OCI-LY3 (cell line): ENCODE measurements around the gene APOM.

Experiments
- EZH2phosphoT487 ChIP-seq: fragments of 200-600 bp; shearing (Covaris generic); IDR thresholded peaks from 2 replicates; pipeline ENCODE4 v1.6.1; 2018; ENCODE audit warnings: antibody characterized with exemption, mixed run types, low read depth
- TF ChIP-seq, protein P1 (sequence below): fragments of 200-600, 300-600 bp; sonication (generic); IDR thresholded peaks from 2 replicates; pipeline ENCODE4 v1.5.1; 2014; ENCODE audit warnings: antibody characterized with exemption, low read length, low read depth

GRCh38 chr6:31617010-31617409 is 38.7 kb upstream of the APOM start:
- TF ChIP-seq, protein P1, sequence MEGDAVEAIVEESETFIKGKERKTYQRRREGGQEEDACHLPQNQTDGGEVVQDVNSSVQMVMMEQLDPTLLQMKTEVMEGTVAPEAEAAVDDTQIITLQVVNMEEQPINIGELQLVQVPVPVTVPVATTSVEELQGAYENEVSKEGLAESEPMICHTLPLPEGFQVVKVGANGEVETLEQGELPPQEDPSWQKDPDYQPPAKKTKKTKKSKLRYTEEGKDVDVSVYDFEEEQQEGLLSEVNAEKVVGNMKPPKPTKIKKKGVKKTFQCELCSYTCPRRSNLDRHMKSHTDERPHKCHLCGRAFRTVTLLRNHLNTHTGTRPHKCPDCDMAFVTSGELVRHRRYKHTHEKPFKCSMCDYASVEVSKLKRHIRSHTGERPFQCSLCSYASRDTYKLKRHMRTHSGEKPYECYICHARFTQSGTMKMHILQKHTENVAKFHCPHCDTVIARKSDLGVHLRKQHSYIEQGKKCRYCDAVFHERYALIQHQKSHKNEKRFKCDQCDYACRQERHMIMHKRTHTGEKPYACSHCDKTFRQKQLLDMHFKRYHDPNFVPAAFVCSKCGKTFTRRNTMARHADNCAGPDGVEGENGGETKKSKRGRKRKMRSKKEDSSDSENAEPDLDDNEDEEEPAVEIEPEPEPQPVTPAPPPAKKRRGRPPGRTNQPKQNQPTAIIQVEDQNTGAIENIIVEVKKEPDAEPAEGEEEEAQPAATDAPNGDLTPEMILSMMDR, result no peak
- TF ChIP-seq EZH2phosphoT487, result no peak
